Fibroblast of lung (primary cell): Measurements from ENCODE around the gene SUGT1. TPM values are rescaled to one million over a fixed set of nuclear protein-coding genes. Genes with fewer than 3 reads are reported as not detected.
A peak's percentile ranks its signal among the peaks of the same experiment; 100 is the strongest.

ENCODE experiments used
- DNase-seq, 2 donors: peaks; one replicate each; pipeline versions ENCODE4 v3.0.0 to v3.0.0-alpha.2; 2010; ENCODE audit warnings: low read depth in 2 of 2
- H2AFZ ChIP-seq: 2 replicates; pipeline ENCODE4 v1.5.1; 2012; ENCODE audit warnings: low read length, control low read depth, inconsistent platforms
- H3K27ac ChIP-seq: 2 replicates; pipeline ENCODE4 v1.5.1; 2011; ENCODE audit warnings: low read length, control low read depth; ENCODE audit not compliant: insufficient read depth
- H3K27me3 ChIP-seq: 2 replicates; pipeline ENCODE4 v1.5.1; 2011; ENCODE audit warnings: mild to moderate bottlenecking, low read length; ENCODE audit not compliant: control insufficient read depth, insufficient read depth
- H3K36me3 ChIP-seq: 2 replicates; pipeline ENCODE4 v1.5.1; 2011; ENCODE audit warnings: low read length; ENCODE audit not compliant: control insufficient read depth, insufficient read depth
- H3K4me1 ChIP-seq: 2 replicates; pipeline ENCODE4 v1.5.1; 2011; ENCODE audit warnings: low read length; ENCODE audit not compliant: control insufficient read depth, insufficient read depth; ENCODE audit errors: extremely low read depth
- H3K4me2 ChIP-seq: 2 replicates; pipeline ENCODE4 v1.5.1; 2011; ENCODE audit warnings: low read length, control low read depth; ENCODE audit not compliant: insufficient read depth; ENCODE audit errors: extremely low read depth
- H3K4me3 ChIP-seq, 4 experiments: fragments of 200-600 bp in 1 of 4; sonication (generic) in 1 of 4; replicated peaks in 1 of 4; 2 replicates each; pipeline ENCODE4 v1.5.1; 2011 to 2016; ENCODE audit warnings: low read length in 4 of 4, low read depth in 3 of 4, mild to moderate bottlenecking in 3 of 4, control low read depth in 2 of 4, inconsistent platforms in 1 of 4, mixed read lengths in 1 of 4; ENCODE audit not compliant: insufficient read depth in 1 of 4; ENCODE audit errors: control extremely low read depth in 1 of 4
- H3K79me2 ChIP-seq: 2 replicates; pipeline ENCODE4 v1.5.1; 2012; ENCODE audit warnings: mild to moderate bottlenecking, low read length, inconsistent platforms; ENCODE audit not compliant: control insufficient read depth, insufficient read depth
- H3K9ac ChIP-seq: 2 replicates; pipeline ENCODE4 v1.5.1; 2011; ENCODE audit warnings: mild to moderate bottlenecking, low read length, control low read depth; ENCODE audit not compliant: insufficient read depth
- H3K9me3 ChIP-seq: 2 replicates; pipeline ENCODE4 v1.5.1; 2012; ENCODE audit warnings: low read depth, low read length; ENCODE audit not compliant: control insufficient read depth, insufficient read depth
- H4K20me1 ChIP-seq: 2 replicates; pipeline ENCODE4 v1.5.1; 2011; ENCODE audit warnings: low read length; ENCODE audit not compliant: control insufficient read depth, insufficient read depth; ENCODE audit errors: extremely low read depth
- CTCF ChIP-seq, 2 donors: IDR thresholded peaks in 1 of 2; conservative IDR thresholded peaks in 1 of 2; 1 replicate in 1 of 2; 2 replicates in 1 of 2; pipeline ENCODE4 v1.5.1; 2011 to 2012; ENCODE audit warnings: low read length in 2 of 2, control low read depth in 1 of 2, inconsistent platforms in 1 of 2, low read depth in 1 of 2, mild to moderate bottlenecking in 1 of 2
- EZH2 ChIP-seq: IDR thresholded peaks from 2 replicates; pipeline ENCODE4 v1.5.1; 2012; ENCODE audit warnings: low read length, control low read depth, mild to moderate bottlenecking; ENCODE audit errors: missing control alignments
- polyA plus RNA-seq, 2 donors: library from polyadenylated mRNA; depleted of rRNA in 1 of 2; stranded (reverse) in 1 of 2; unstranded in 1 of 2; fragments of >200 nt; gene quantifications; 2 replicates each; pipeline ENCODE4 v1.2.1, GENCODE V29; 2011 to 2012; ENCODE audit warnings: missing spikeins in 1 of 2
- total RNA-seq: library from RNA; depleted of rRNA; stranded (reverse); fragments of >200 nt; gene quantifications from 2 replicates; pipeline ENCODE4 v1.2.1, GENCODE V29; 2014

SUGT1 gene
- total and polyA plus RNA-seq, 2 donors (not counting 1 experiment from before 2014, with no cell fraction given) = 45.2 to 59.4 TPM

GRCh38 chr13:52646967-52647366, 5.7 kb upstream of the SUGT1 start:
- Histone ChIP-seq H4K20me1 (no peaks in the 10 kb centered on the region), H2AFZ (no peak overlapping the region), H3K79me2 (peaks cover 26% of the 10 kb centered on the region), H3K36me3 (peaks cover 2% of the 10 kb centered on the region), H3K4me2 (no peak overlapping the region), H3K9me3 (no peaks in the 10 kb centered on the region), H3K27me3 (no peaks in the 10 kb centered on the region), H3K4me1 (peaks cover 3% of the 10 kb centered on the region), H3K4me3 (no peak overlapping the region), H3K27ac (no peak overlapping the region), H3K9ac (no peak overlapping the region)
- no peak for DNase-seq
- TF ChIP-seq EZH2 (no peak), CTCF (conservative IDR thresholded peaks at IDR 0.05 in 1 of 2, IDR thresholded peaks at IDR 0.05 in 1 of 2; ENCODE audit: low read depth in 1 of 2, low read length in 2 of 2) (no peak)

- Histone ChIP-seq H3K27me3 (no peaks in the 10 kb centered on the region), H3K27ac (peak overlapping the region; percentile 100), H3K9ac (peak overlapping the region; percentile 98), H2AFZ (no peak overlapping the region), H4K20me1 (no peaks in the 10 kb centered on the region), H3K4me3 (peak overlapping the region; percentile 93 to 99 (median 94)), H3K36me3 (peaks cover 2% of the 10 kb centered on the region), H3K9me3 (no peaks in the 10 kb centered on the region), H3K4me1 (peaks cover 3% of the 10 kb centered on the region), H3K4me2 (peak overlapping the region; percentile 88), H3K79me2 (peaks cover 55% of the 10 kb centered on the region)
- no peak for DNase-seq
- no peak for TF ChIP-seq CTCF (conservative IDR thresholded peaks at IDR 0.05 in 1 of 2, IDR thresholded peaks at IDR 0.05 in 1 of 2; ENCODE audit: low read depth in 1 of 2, low read length in 2 of 2)
- no peak for TF ChIP-seq EZH2
Measured at GRCh38 chr13:52650731-52651130, 1.9 kb upstream of the SUGT1 start.

DNA sequence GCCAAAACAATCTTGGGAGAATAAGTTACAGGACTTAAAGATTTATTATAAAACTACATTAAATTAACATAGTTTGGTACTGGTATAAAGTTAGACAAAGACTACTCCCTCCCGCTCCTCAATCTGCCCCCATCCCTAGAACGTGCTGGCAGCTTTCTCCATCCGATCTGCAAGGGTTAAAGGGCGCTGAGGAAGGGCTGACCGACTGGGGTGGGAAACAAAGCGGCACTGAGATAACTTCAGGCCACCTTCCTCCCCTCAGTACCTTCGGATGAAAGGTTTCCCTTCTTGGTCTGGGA, 790 bp upstream of the SUGT1 start:
- Histone ChIP-seq H3K27me3 (no peaks in the 10 kb centered on the region), H3K9me3 (no peaks in the 10 kb centered on the region), H3K9ac (peak overlapping the region; percentile 98), H3K36me3 (peaks cover 2% of the 10 kb centered on the region), H3K79me2 (peaks cover 66% of the 10 kb centered on the region), H3K4me3 (peak overlapping the region; percentile 93 to 99 (median 94)), H2AFZ (peak overlapping the region; percentile 96), H3K4me2 (peak overlapping the region; percentile 88), H3K27ac (peak overlapping the region; percentile 100), H4K20me1 (no peaks in the 10 kb centered on the region), H3K4me1 (peaks cover 3% of the 10 kb centered on the region)
- no peak for TF ChIP-seq CTCF (conservative IDR thresholded peaks at IDR 0.05 in 1 of 2, IDR thresholded peaks at IDR 0.05 in 1 of 2; ENCODE audit: low read depth in 1 of 2, low read length in 2 of 2)
- no peak for TF ChIP-seq EZH2
- no peak for DNase-seq
